ENCODE data around the gene COL15A1.

The COL15A1 gene

DNA sequence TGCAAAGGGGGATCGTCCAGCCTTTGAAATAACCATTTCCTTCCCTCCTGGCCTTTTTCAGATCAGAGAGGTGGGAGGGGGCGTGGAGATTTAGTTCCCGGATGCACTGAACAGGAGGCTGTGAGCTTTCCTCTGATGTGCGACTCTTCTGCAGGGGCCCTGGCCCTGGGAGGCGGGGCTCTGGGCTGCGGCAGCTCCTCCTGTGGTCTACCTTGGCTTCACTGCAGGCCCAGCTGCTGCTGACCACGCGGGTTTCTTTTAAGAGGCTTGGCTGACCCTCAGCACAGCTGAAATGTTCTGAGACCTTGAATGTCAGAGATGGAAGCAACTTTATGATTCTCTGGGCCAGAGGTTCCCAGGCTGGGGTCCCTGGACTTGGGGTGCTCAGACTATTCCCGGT, 27.0 kb upstream of the COL15A1 start:
- DNase-seq (ENCODE audit: low read depth), result no peak

DNA sequence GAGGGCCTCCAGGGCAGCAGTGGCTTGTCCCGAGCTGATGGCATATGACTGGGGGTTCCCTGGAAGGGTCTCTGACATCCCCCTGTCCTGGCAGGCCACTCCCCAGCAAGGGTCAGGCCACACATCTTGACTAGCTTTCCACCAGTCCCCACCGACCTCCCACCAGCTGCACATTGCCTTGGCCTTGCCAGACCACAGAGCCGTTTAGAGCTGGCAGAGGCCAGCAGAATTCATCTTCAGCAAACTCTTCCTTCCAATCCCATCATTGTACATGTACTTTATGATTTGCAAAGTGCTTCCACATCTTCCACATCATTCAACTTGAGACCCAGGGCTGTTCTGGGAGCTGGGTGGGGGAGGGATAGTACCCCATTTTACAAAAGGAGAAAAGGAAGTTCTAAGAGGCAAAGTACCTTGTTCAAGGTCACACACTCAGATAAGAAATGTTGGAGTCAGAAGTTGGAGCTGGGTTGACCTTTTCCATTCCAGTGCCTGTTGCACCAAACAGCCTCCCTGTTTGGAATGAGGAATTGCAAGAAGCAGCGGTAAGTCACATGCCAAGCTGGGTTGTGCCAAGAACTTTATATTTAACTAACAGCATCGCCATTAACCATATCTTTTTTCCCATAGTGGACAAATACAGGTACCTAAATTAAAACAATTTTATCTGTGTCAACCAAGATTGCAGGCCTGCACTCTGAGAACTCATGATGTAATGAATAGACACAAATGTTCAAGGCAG, 25.8 kb upstream of the COL15A1 start:
- DNase-seq (ENCODE audit: low read depth), result no peak

DNA sequence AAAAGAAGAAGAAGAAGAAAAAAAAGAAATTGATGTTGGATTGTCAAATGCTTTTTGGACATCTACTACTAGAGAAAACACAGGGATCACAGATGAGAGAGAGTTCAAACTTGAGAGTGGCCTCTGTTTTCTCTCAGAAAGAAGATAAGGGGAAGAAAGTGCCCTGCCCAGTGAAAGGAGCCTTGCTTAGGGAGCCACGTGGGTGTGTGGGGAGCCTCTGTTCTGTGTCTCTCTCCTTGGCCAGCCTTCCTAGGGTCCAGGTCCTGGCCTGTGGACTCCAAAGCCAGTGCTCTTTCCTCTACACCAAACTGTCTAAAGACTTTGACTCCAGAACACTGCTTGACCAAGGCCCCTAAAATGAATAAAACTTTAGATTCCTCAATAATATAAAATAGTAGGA, 22.0 kb upstream of the COL15A1 start:
- DNase-seq (ENCODE audit: low read depth), result no peak

DNA sequence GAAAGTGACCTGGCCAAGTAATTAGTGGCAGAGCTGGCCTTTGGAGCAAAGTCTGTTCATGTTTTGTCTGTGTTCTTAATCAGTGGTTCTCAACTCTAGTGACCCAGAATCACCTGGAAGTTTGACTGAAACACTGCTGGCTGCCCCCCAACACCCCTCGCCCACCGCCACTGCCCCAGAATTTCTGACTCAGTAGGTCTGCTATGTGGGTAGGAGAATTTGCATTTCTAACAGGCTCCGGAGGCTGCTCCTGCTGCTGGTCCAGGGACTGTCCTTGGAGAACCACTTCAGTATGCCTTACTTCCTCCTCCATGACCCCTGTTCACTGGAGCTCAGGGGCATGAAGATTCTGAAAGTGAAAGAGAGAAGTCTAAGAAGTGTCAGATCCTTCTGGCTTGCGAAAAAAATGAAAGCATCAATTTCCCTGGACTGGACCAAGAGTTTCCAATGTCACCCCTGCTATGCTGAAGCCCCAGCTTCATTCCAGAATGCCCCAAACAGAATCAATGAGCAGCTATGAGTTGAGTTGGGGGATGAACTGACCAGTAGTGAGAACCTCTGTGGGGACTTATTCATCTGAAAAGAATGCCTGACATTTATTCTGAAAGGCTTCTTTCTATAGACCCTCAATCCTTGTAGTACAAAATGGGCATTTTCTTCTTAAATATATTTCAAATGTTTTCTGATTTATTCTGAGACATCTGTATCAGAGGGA, 20.8 kb upstream of the COL15A1 start:
- DNase-seq (ENCODE audit: low read depth), result no peak

DNA sequence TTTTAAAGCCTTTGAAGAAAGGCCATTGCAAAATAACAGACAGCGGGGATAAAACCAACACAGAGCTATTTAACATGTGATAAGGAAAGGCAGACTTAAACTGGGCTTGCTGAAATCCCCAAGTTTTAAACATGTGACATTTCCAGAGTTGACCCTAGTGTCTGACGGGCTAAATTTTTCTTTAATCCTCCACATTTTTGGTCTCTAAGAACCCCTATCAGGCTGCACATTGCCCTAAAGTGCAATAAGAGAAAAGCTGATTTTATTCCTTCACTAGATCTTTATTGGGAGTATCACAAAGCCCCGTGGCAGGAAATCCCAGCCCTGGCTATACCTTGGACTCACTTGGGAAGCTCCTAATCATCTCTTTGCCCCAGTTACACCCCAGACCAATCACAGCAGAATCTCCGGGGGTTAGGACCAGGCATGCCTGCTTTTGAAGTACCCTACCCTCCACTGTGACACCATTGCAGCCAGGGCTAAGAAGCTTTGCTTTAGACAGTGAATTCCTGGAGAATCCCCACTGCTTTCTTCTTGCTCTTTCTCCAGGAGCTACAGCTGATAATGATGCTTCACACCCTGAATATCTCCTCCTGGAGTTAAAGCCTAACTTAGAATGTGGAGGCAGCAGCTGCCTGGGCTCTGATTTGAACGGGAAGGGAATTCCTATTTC, 20.1 kb upstream of the COL15A1 start:
- no peak for DNase-seq (ENCODE audit: low read depth)

DNA sequence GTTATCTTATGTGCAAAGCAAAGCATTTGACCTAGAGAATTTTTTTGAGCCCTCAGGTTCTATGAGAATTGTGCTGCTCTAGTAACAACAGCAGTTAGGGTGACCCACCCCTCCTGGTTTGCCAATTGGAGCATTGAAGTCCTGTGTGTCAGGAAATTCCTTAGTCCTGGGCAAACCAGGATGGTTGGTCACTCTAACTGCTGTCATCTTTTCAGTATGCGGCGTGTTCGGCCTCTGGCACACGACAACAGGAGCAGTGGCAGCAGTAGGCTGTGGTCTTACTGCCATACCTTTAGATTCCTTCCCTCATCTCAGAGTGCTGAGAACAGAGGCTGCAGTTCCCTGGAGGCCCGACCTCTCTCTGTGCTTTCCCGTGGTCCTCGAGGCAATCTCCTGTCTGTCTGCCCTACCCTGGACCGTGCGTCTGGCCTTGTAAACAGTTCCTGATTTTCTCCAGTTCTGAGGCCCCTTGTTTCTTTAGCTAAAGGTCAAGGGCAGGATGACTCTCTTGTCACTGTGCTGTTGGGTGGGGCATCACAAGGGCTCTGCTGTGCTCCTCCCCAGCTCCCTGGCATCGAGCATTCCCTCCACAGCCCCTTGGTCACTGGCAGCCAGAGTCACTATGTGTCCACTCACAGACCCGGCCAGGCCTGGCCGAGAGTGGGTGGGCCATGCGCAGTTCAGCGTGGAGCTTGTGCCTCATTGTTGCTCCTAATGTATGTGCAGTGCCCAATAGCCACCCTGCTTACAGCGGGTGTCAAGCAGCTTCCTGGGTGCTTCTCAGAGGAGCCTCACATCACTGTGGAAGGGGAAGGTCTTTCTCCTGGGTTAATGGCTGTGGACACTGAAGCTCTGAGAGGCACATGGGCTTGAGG, 18.5 kb upstream of the COL15A1 start:
- DNase-seq (ENCODE audit: low read depth), result no peak

DNA sequence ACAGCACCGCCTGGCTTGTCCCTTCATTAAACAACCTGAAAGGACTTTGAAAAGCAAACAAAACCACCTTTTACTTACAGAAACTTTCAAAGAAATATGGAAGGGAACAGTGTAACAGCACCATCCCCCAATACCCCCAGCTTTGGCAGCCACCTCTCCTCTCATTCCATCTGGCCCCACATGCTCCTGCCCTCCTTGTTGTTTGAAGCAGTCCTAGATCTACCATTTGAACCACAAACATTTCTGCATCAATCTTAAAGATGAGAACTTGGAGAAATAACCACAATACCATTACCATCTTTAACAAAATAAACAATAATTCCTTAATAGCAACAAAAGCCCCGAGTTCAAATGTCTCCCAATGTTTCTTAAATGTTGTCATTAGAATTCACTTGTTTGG, 17.8 kb upstream of the COL15A1 start:
- DNase-seq (ENCODE audit: low read depth), result no peak

DNA sequence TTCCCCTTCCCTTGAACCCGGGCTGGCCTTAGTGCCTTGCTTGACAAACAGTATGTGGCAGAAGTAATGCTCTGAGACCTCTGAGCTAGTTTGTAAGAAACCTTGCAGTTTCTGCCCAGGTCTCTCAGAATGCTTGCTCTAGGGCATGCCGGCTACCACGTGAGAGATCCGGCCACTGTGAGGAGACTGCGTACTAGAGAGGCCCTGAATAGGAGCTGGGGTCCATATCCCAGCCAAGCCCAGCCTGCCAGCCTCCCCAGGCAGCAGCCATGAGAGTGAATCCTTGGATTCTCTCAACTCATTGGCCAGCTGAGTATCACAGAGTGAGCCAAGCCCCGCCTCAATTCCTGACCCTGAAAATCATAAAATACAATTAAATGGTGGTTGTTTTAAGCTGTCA, 16.0 kb upstream of the COL15A1 start:
- DNase-seq (ENCODE audit: low read depth), result no peak

DNA sequence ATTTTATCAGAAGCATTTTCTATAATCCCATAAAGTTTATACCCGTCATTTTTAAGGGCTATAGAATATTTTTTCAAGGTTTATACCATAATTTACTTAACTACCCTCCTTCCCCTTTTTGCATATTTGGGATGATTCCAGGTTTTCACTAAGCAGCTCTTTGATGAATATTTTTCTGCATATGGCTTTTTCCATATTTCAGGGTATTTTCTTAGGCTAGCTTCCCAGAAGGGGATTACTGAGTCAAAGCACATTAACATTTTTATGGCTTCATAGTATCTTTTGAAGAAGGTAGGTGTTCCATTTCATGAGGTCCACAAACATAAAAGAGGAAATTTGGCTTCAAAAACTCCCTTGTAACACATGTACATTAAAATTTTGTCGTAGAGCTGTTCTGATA, 14.6 kb upstream of the COL15A1 start:
- no peak for DNase-seq (ENCODE audit: low read depth)

DNA sequence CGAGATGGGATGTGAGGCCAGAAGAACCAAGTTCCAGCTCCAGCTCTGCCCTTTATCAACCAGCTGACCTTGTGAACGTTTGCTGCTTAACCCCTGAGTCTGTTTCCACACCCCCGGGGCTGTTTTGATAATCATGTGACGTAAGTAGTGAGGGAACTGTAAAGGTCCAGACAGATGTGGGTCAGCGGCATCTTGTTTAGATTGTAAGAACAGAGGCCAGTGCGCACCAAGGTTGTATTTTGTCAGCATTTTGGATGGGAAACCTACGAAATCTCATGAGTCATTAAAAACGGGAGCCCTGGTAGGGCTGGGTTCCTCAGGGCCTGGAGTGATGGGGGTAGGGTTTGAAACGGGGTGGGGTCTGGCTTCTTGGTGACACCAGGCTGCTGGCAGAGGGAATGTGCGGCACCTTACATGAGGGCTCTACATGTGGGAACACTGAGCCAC, 13.8 kb upstream of the COL15A1 start:
- DNase-seq (ENCODE audit: low read depth), result no peak

DNA sequence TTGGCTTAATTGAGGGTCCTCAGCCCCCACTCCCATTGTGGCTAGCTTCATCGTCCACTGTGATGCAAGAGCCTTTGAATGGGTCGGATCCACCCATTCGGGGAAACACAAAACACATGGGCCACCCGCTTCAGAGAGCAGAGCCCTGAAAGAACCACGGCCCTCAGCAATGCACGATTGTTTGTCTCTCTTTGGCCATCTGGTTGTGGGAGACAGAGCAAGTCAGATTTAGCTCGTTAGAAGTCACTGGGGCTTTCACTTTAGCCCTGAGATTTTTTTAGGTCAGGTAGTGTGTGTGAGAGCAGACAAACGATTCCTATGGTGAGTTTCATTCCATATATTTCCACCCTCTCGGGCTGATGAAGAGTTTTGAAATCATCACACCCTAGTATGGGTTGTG, 12.9 kb upstream of the COL15A1 start:
- DNase-seq (ENCODE audit: low read depth), result no peak

DNA sequence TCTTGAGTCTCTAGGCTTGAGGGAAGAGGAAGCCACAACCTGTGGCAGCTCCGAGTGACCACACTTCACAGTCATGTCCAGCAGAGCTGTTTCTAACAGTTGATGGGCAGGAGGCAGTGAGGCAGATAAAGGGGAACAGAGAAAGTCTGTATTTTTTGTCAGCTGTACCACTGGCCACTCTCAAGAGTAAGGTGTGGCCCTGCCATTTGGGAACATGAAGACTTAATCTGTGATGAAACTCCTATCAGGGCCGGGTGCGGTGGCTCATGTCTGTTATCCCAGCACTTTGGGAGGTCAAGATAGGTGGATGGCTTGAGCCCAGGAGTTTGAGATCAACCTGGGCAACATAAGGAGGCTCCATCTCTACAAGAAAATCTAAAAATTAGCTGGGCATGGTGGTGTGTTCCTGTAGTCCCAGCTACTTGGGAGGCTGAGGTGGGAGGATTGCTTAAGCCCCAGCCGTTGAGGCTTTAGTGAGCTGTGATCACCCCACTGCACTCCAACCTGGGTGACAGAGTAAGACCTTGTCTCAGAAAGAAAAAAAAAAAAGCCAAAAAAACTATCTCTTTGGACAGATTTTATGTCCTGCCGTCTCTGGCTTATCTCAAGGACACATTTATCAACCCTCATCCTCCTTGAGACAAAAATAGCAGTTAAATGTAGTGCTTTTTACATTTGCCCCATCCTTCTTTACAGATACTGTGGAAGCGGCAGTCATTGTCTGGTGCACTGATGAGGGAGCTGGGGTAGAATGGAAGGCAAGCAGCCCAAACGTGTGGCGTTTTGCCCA, 11.9 kb upstream of the COL15A1 start:
- no peak for DNase-seq (ENCODE audit: low read depth)

DNA sequence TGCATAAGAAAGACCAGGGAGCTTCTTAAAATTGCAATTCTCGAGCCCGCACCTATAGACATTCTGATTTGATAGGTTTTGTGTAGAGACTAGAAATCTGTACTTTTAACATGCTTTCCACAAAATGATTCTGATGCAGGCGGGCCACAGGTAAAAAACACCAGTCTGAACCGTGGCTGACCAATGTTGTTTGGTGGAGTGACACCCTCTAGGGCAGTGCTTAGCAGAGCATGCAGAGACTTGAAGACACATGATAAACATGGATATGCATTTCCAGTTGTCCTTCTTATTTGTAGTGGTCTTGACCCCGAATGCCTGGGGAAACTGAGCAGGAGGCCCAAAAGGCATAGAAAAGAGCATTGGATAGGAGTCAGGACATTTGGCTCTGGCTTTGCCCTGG, 10.5 kb upstream of the COL15A1 start:
- DNase-seq (ENCODE audit: low read depth), result no peak

DNA sequence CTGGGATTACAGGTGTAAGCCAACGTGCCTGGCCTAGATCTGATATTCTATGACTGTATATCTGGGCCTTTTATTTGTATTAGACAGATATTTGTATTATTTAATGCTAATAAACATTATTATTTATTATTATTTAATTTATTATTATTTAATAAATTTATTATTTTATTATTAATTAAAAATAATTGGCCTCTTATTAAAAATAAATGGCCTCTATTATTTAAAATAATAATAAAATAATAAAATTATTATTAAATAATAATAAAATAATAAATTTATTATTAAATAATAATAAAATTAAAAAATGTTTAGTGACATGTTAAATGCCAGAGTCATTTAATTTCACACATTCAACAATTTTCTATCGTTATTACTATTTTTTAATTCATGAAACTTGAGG, 9.8 kb upstream of the COL15A1 start:
- no peak for DNase-seq (ENCODE audit: low read depth)

DNA sequence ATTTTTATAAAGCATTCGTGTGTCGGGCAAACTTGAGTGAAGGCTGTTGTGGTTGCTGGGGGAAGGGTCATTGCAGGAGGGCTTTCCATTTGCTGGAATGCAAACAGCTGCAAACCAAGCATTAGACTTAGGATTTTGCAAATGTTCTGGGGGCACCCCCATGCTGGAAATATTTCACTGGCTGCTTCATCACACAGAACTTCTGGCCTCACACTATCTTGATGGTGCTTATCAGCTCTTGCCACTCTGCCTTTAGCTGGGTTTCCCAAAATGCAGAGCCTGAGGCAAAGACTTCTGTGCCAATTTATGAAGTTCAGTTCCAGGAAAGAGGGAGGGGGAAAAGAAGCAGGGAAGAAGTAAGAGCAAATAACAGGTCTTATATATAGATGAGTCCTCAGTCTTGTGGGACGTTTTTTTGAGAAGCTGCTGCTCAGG, 8.6 kb upstream of the COL15A1 start:
- DNase-seq (ENCODE audit: low read depth), result no peak

DNA sequence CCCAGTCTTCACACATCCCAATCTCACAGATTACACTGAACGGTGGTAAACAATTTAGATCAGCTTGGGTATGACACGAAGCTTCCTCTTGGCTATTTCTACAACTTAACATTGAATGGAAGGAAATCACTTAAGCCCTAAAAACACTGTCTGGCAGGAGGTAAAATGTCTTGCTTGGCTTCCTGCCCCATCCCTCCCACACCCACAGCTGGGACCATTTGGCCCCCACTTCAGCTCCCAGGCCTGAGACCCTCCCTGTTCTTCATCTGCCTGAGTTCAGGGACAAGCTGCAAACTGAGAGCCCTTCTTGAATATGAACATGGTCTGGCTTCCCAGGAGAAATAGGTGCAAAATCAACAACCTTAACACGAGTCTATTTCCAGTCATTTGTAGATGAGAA, 3.4 kb upstream of the COL15A1 start:
- DNase-seq (ENCODE audit: low read depth), result no peak

DNA sequence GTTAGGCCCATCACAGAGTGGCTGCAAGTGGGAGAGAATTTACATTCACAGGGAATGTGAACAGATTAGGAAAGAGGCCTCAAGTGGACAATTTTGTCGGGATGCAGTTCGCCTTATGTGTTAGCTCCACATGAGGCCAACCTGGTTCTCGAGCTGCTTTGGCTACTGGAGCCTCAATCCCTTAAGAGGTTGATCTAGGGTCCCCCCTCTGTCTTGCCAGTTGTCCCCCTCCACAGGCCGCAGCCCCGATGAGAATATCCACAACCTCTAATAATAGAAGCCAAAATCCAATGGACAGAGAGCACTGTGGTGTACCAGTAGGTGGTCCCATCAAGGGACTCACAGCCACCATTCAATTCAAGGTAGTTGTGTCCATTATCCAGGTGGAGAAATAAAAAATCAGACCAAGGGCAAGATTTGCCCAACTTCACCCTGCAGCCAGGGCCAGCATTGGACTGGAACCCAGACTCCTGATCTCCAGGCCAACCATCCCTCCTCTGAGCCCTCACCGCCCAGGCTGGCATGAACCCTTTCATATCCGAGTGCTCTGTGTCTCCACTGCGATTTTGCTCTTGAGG, 1.7 kb upstream of the COL15A1 start:
- no peak for DNase-seq (ENCODE audit: low read depth)

DNA sequence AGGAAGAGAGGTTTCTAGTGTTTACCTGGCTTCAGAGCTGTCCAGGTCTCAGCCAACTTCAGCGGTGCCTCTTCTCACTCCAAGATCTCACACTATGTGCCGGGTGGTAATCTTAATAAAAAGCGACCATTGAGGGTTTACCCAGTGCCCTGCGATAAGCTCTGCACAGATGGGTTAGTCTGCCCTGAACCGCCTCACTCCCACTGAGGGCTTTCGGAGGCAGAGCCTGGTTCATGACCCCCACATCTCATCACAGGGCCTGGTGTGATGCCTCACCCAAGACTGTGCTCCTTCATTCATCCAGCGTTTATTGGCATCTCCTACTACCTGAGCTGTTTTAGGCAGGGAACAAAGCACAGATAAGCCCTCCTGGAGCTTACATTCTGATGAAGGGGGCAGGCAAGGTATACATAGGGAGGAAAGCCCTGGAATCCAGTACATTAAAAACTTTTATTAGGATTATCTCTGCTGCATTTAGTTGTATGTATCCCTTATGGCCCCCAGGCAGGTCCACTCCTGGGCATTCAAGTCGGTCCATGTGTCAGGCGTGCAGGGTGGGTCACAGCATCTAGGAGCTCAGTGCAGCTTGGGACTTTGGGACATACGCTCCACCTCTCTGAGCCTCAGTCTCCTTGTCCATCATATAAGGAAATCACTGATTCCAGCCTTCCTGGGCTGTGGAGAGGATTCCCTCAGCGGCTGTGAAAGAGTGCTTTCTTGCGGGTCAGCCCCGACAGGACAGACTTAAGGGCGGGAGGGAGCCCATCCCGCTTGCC, 613 bp upstream of the COL15A1 start:
- DNase-seq (ENCODE audit: low read depth), result no peak

DNA sequence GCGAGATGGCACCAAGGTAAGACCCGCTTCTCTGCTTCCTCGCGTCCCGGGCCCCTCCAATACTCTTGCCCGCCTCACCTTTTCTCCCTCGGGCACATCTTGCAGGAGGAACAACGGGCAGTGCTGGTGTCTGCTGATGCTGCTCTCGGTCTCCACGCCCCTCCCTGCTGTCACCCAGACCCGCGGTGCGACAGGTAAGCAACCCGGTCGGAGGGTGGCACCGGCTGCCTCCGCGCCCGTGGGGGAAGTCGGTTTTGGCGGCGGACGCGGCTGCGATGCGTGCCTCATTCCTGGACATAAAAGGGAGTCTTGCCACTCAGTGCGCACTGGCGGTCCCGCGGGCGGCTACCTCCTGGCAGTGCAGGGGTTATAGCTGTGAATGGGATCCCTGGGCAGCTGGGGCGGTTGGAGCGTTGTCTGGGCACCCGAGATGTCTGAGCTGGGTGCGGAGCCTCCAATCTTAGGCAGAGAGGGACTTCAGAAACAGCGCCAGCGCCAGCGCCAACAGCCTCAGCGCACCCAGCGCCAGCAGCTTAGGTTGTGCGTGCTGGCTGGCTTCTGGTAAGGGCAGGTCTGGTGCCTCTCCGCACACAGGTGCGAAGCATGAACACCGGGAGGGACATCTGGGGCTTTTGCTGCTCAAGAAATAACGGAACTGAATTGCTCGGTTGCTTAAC, 488 bp downstream of the COL15A1 start:
- DNase-seq (ENCODE audit: low read depth), result no peak

DNA sequence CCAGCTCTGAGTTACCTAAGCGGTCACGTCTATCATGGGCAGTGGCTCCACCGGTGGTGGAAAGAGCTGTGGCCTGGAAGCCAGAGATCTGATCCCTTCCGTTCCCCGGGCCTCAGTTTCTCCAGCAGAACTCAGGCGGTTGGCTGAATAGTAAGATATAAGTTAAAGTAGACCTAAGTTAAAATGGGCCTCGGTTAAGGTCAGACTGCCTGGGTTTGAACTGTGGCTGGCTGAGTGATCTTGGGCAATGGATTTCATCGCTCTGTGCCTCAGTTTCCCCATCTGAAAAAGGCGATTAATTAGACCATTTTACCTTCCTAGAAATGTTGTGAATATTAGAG, 997 bp downstream of the COL15A1 start:
- DNase-seq (ENCODE audit: low read depth), result no peak
